ENCODE results near the gene CAMK1D. TPM values are rescaled to one million over a fixed set of nuclear protein-coding genes. Genes with fewer than 3 reads are reported as not detected.

Gene CAMK1D
- polyA plus RNA-seq, 1 donor (not counting 4 experiments of a cell fraction or from before 2014, with no cell fraction given), result 0.76 TPM

- TF ChIP-seq CTCF (optimal IDR thresholded peaks at IDR 0.05 in 1 of 3, IDR thresholded peaks at IDR 0.05 in 1 of 3, conservative IDR thresholded peaks at IDR 0.05 in 1 of 3; ENCODE audit: extremely low read depth in 1 of 3, insufficient read depth in 2 of 3, low read length in 3 of 3) (no peak), EZH2 (IDR thresholded peaks at IDR 0.05; ENCODE audit: low read length) (no peak)
- Histone ChIP-seq H3K36me3 (ENCODE audit: control insufficient read depth in 2 of 2, extremely low read depth in 1 of 2, insufficient read depth in 2 of 2, low read length in 2 of 2) (no peaks in the 10 kb centered on the region), H3K9me3 (ENCODE audit: control insufficient read depth, low read depth, low read length) (no peaks in the 10 kb centered on the region), H3K9me1 (ENCODE audit: control insufficient read depth, extremely low read depth, insufficient read depth, low read length) (no peaks in the 10 kb centered on the region), H3K27me3 (ENCODE audit: control insufficient read depth, extremely low read depth, insufficient read depth, low read length) (no peaks in the 10 kb centered on the region), H3K27ac (ENCODE audit: control insufficient read depth, insufficient read depth, low read length) (no peak overlapping the region), H4K20me1 (ENCODE audit: control insufficient read depth, extremely low read depth, insufficient read depth, low read length) (no peaks in the 10 kb centered on the region), H3K4me3 (ENCODE audit: control insufficient read depth in 2 of 3, extremely low read depth in 1 of 3, insufficient read depth in 2 of 3, low read depth in 1 of 3, low read length in 3 of 3) (no peak overlapping the region), H3K4me1 (ENCODE audit: control insufficient read depth, extremely low read depth, insufficient read depth, low read length) (no peaks in the 10 kb centered on the region), H2AFZ (ENCODE audit: control insufficient read depth, low read length) (no peak overlapping the region), H3K79me2 (ENCODE audit: control insufficient read depth, insufficient read depth, low read length) (no peaks in the 10 kb centered on the region), H3K9ac (ENCODE audit: control insufficient read depth, extremely low read depth, insufficient read depth, low read length) (no peak overlapping the region), H3K4me2 (ENCODE audit: control insufficient read depth, extremely low read depth, insufficient read depth, low read depth, low read length) (no peak overlapping the region)
- dilution Hi-C loops (cut with MboI; ENCODE audit: extremely low pct_ligation_motif_present, low sequenced_read_pairs), result no loop called here
- FAIRE-seq (no peak), DNase-seq (ENCODE audit: low read depth, low spot score) (no peak)
Observed at GRCh38 chr10:12487366-12487765, 138.0 kb downstream of the CAMK1D start.

DNA sequence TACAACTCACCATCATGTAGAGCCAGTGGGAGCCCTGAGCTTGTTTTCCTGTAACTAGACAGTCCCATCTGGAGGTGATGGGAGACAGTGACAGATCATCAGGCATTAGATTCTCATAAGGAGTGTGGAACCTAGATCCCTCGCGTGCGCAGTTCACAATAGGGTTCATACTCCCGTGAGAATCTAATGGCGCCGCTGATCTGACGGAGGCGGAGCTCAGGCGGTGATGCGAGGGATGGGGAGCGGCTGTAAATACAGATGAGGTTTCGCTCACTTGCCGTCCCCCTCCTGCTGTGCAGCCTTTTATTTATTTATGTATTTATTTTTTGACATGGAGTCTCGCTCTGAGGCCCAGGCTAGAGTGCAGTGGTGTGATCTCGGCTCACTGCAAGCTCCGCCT, 139.3 kb downstream of the CAMK1D start:
- Histone ChIP-seq H3K9ac (ENCODE audit: control insufficient read depth, extremely low read depth, insufficient read depth, low read length) (no peak overlapping the region), H3K27me3 (ENCODE audit: control insufficient read depth, extremely low read depth, insufficient read depth, low read length) (no peaks in the 10 kb centered on the region), H3K79me2 (ENCODE audit: control insufficient read depth, insufficient read depth, low read length) (no peaks in the 10 kb centered on the region), H3K9me1 (ENCODE audit: control insufficient read depth, extremely low read depth, insufficient read depth, low read length) (no peaks in the 10 kb centered on the region), H2AFZ (ENCODE audit: control insufficient read depth, low read length) (no peak overlapping the region), H3K4me1 (ENCODE audit: control insufficient read depth, extremely low read depth, insufficient read depth, low read length) (no peaks in the 10 kb centered on the region), H4K20me1 (ENCODE audit: control insufficient read depth, extremely low read depth, insufficient read depth, low read length) (no peaks in the 10 kb centered on the region), H3K4me2 (ENCODE audit: control insufficient read depth, extremely low read depth, insufficient read depth, low read depth, low read length) (no peak overlapping the region), H3K36me3 (ENCODE audit: control insufficient read depth in 2 of 2, extremely low read depth in 1 of 2, insufficient read depth in 2 of 2, low read length in 2 of 2) (no peaks in the 10 kb centered on the region), H3K4me3 (ENCODE audit: control insufficient read depth in 2 of 3, extremely low read depth in 1 of 3, insufficient read depth in 2 of 3, low read depth in 1 of 3, low read length in 3 of 3) (no peak overlapping the region), H3K9me3 (ENCODE audit: control insufficient read depth, low read depth, low read length) (no peaks in the 10 kb centered on the region), H3K27ac (ENCODE audit: control insufficient read depth, insufficient read depth, low read length) (no peak overlapping the region)
- dilution Hi-C loops (cut with MboI; ENCODE audit: extremely low pct_ligation_motif_present, low sequenced_read_pairs), result no loop called here
- no peak for DNase-seq (ENCODE audit: low read depth, low spot score)
- TF ChIP-seq CTCF (optimal IDR thresholded peaks at IDR 0.05 in 1 of 3, IDR thresholded peaks at IDR 0.05 in 1 of 3, conservative IDR thresholded peaks at IDR 0.05 in 1 of 3; ENCODE audit: extremely low read depth in 1 of 3, insufficient read depth in 2 of 3, low read length in 3 of 3) (no peak), EZH2 (IDR thresholded peaks at IDR 0.05; ENCODE audit: low read length) (no peak)
- FAIRE-seq, result no peak

All from keratinocyte (primary cell).